AG08396 (cell line): ENCODE measurements around the gene ZNF860.
"Not testable (repeated sequence)": the region's sequence is repeated elsewhere in the genome, so short reads cannot be mapped to it uniquely, and the experiment has no call there.

ENCODE experiments used
- DNase-seq: peaks from one replicate; pipeline ENCODE4 v3.0.0; 2012; ENCODE audit warnings: low spot score, mixed read lengths

The ZNF860 gene

GRCh38 chr3:31960793-31961431 lies 20.6 kb upstream of the ZNF860 start:
- DNase-seq, result peak; percentile 34

GRCh38 chr3:31962801-31963205 lies 18.7 kb upstream of the ZNF860 start:
- no peak for DNase-seq

GRCh38 chr3:31966978-31967591 lies 14.5 kb upstream of the ZNF860 start:
- DNase-seq, result no peak

- DNase-seq, result no peak
Measured at GRCh38 chr3:31967592-31967991, 14.0 kb upstream of the ZNF860 start.

GRCh38 chr3:31968369-31968926 lies 13.1 kb upstream of the ZNF860 start:
- peak; percentile 29 for DNase-seq

- DNase-seq, result peak; percentile 80
Measured at GRCh38 chr3:31968927-31969418, 12.6 kb upstream of the ZNF860 start.

GRCh38 chr3:31971607-31972006 lies 9.9 kb upstream of the ZNF860 start:
- no peak for DNase-seq

GRCh38 chr3:31973081-31973480 lies 8.5 kb upstream of the ZNF860 start:
- no peak for DNase-seq

GRCh38 chr3:31973837-31974236 lies 7.7 kb upstream of the ZNF860 start:
- no peak for DNase-seq

GRCh38 chr3:31974471-31974870 lies 7.1 kb upstream of the ZNF860 start:
- DNase-seq, result no peak

GRCh38 chr3:31974964-31975363 lies 6.6 kb upstream of the ZNF860 start:
- no peak for DNase-seq

GRCh38 chr3:31976302-31976701 lies 5.2 kb upstream of the ZNF860 start:
- DNase-seq, result no peak

- no peak for DNase-seq
Measured at GRCh38 chr3:31977736-31978135, 3.8 kb upstream of the ZNF860 start.

GRCh38 chr3:31978553-31978952 lies 3.0 kb upstream of the ZNF860 start:
- DNase-seq, result no peak

- DNase-seq, result no peak
Measured at GRCh38 chr3:31979001-31979697, 2.4 kb upstream of the ZNF860 start.

GRCh38 chr3:31980530-31981205 lies 882 bp upstream of the ZNF860 start:
- DNase-seq, result peak; percentile 48

- DNase-seq, result no peak
Measured at GRCh38 chr3:31984321-31984720, 2.8 kb downstream of the ZNF860 start.

- DNase-seq, result no peak
Measured at GRCh38 chr3:31985831-31986230, 4.3 kb downstream of the ZNF860 start.

GRCh38 chr3:31988271-31988670 lies 6.7 kb downstream of the ZNF860 start:
- DNase-seq, result no peak

- not testable (repeated sequence) for DNase-seq
Measured at GRCh38 chr3:31992995-31993394, 11.4 kb downstream of the ZNF860 start.

- DNase-seq, result no peak
Measured at GRCh38 chr3:31993843-31994242, 12.3 kb downstream of the ZNF860 start.

- DNase-seq, result not testable (repeated sequence)
Measured at GRCh38 chr3:31995026-31995425, 13.5 kb downstream of the ZNF860 start.
